Astrocyte (in vitro differentiated cells and primary cell): Measurements from ENCODE around the gene TCF20.

Experiments
- EZH2 ChIP-seq: IDR thresholded peaks from 2 replicates; pipeline ENCODE4 v1.6.1; 2012; ENCODE audit warnings: mild to moderate bottlenecking, low read length, inconsistent platforms; ENCODE audit not compliant: insufficient read depth
- TF ChIP-seq, protein P1 (sequence below): IDR thresholded peaks from 2 replicates; pipeline ENCODE4 v1.5.1; 2011; ENCODE audit warnings: low read depth, mild to moderate bottlenecking, inconsistent platforms, low read length, moderate library complexity; ENCODE audit not compliant: insufficient read depth

DNA sequence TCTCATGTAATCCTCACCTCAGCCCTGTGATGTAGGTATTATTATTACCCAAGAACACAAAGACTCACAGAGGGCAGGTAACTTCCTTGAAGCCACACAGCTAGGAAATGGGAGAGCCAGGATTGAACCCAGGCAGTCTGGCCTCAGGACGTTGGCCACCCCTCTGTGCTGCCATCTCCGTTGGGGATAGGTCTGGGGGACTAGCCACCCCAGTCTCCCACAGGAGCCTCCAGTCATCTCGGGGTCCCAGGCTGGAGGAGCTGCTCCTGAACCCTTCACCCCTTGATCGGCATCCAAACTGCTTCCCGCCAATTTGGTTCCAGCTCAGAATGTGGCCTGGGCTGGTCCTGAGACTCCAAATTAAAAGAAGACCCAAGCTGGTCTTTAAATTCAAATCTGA, 10.4 kb upstream of the TCF20 start:
- TF ChIP-seq, protein P1, sequence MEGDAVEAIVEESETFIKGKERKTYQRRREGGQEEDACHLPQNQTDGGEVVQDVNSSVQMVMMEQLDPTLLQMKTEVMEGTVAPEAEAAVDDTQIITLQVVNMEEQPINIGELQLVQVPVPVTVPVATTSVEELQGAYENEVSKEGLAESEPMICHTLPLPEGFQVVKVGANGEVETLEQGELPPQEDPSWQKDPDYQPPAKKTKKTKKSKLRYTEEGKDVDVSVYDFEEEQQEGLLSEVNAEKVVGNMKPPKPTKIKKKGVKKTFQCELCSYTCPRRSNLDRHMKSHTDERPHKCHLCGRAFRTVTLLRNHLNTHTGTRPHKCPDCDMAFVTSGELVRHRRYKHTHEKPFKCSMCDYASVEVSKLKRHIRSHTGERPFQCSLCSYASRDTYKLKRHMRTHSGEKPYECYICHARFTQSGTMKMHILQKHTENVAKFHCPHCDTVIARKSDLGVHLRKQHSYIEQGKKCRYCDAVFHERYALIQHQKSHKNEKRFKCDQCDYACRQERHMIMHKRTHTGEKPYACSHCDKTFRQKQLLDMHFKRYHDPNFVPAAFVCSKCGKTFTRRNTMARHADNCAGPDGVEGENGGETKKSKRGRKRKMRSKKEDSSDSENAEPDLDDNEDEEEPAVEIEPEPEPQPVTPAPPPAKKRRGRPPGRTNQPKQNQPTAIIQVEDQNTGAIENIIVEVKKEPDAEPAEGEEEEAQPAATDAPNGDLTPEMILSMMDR: no peak
- no peak for TF ChIP-seq EZH2
